Measurements from ENCODE around the gene FAM151B.
"Not testable (repeated sequence)": the region's sequence is repeated elsewhere in the genome, so short reads cannot be mapped to it uniquely, and the experiment has no call there.

GRCh38 chr5:80493443-80493842 lies 5.5 kb downstream of the FAM151B start:
- not testable (repeated sequence) for TF ChIP-seq CTCF (IDR thresholded peaks at IDR 0.05); ZFX (IDR thresholded peaks at IDR 0.05; ENCODE audit: borderline replicate concordance)

Measured in 22Rv1 (cell line).